Mesenteric fat pad (tissue), 1 donor: ENCODE results near the gene TTC12. TPM values are rescaled to one million over a fixed set of nuclear protein-coding genes. Genes with fewer than 3 reads are reported as not detected.

Experiments used
- DNase-seq: peaks from one replicate; pipeline ENCODE4 v3.0.0-alpha.2; 2020; ENCODE audit warnings: low spot score
- total RNA-seq: library from RNA; stranded (reverse); fragmentation: NEBNext Ultra II Directional; extraction: Animal tissue kit (Norgen Biotek cat#: 25700); gene quantifications from one replicate; pipeline ENCODE4 v1.2.1, GENCODE V29; 2021
- donor health status: DM: yes; HTN: yes; CAD: no.

TTC12 gene
- total RNA-seq, 1 donor from 2014 or later = 2.7 TPM

DNA sequence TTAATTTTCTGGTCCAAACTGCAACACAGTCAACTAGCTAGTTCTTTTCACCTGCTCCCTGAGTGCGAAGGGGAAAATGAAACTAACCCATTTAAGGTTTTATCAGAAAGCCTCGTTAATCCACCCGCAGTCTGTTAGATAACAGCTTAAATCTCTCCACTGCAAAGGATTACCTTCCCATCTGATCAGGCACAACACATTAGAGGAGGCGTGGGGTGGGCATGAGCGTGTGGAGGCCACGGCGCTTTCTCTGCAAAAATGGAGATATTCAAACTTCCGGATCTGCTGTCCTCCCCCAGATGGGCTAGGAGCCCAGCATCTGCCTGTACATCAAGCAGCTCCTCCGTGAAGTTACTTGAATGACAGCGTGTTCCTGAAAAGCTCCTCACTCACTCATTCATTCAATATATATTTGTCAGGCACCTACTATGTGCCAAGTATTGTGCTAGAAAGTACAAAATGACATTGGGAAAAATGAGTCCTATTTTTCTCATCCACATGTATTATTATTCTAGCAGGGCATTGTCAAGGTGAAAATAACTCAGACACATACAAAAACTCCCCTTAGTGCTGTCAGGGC lies 59.7 kb downstream of the TTC12 start:
- no peak for DNase-seq

DNA sequence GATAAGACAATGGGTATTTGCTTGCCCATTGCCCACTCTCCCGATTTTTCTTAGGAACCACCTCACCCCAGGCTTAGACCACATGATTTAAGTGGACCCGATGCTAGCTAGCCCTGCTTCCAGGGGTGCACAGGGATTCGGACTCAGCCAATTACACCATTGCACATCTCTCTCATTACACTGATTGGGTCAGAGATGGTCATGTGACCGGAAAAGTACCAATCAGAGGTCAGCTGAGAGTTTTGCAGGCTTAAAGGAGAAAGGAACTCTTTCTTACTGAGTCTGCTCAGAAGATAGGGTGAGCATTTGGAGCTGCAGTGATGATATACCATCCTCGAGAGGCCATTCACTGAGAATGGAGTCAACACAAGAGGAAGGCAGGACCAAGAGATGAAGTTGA lies 61.0 kb downstream of the TTC12 start:
- DNase-seq = no peak

DNA sequence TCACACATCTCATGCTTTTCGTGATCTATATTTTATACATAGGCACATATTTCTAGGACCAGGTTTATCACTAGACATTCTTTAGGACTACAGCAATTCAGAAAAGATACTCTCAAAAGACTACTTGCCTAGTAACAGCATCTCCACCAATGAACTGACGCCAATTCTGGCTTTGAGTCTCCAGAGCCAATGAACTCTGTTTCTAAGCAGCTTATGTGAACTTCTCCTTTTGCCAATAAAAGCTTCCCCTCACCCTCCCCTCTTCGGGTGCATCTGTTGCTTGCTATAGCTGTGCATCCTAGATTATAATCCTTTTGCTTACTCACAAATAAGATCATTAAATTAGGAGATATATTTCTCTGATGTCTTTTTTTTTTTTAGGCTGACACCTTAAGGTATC lies 61.8 kb downstream of the TTC12 start:
- no peak for DNase-seq

DNA sequence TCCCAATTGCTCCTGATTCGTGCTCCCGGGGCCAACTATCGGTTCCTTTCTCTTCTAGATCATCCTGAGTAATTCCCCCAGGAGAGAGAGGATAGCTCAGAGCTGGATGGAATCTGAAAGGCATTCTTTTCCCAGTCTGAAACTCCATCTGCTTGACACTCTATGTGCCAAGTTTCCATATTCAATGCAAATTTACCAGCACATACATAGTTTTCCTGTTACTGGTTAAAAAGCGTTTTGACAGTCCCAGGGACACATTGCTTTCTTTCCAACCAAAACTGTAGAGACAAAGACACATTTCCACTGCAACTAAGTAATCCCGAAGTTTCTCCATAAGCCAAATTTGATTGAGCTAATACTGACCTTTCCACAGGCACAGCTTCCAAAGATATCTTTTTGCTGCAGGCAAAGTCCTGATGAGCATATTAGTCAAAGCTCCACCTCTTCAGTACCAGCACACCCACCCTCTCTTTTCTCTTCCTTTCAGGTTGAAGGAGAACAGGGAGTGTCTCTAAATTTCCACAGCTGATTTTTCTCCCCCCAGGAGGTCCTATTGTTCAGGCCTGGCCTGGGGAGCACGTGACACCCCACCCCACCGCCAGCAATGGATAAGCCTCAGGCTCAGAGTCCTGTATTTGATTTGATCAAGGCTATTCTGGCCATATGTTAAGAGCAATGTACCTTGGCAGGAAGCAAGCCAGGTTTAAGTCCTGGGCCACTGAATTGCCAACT lies 63.5 kb downstream of the TTC12 start:
- DNase-seq = no peak

DNA sequence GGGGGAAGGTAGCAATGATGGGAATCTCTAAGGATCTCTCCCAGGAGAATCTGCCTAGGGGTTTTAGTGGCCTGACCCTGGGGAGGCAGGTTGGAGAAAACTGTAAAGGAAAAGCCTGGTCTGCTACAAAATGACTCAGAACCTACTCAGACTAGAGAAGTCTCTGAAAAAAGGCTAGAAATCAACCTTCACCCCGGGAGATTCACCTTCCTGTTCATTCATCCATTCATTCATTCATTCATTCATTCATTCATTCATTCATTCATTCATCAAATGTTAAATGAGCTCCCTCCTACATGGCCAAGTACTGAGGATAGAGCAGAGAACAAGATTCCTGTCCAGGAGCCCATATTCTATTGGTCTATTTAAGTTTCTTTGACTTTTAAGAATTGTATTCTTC lies 64.3 kb downstream of the TTC12 start:
- DNase-seq = no peak

DNA sequence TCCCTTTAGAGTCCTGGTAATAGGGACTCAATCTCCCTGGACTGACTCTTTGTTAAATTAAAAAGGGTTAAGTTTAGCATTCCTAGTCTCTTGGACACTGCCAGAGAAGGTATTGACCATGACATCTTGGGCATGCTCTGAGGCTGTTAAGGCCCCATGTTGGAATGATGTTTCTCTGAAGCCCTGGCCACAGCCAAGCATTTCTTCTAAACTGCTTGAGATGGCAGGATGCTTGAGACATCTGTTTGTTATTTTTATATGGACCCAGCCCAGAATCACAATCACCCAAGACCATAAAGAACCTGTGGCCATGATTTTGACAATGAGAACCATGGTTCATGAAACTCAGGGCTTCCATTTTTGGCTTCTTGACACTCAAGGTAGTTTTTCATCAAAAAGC lies 67.7 kb downstream of the TTC12 start:
- DNase-seq = no peak

DNA sequence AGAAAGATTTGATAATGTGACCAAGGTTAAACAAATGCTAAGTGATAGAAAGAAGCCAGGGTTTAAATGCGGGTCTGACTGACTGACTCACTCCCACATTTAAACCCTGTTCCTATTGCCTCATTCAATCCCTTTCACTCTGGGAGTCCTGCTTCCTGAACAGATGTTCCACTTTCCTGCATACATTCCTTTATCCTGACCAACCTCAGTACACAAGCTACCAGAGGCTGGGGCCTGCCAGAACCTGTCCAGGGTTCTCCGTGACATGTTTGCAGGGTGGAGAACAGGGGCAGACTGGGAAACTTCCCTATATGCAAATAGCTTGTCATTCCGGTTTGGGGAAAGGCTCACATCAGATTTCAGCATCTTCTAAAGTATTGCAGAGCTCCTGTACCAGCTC lies 70.2 kb downstream of the TTC12 start:
- DNase-seq = no peak

DNA sequence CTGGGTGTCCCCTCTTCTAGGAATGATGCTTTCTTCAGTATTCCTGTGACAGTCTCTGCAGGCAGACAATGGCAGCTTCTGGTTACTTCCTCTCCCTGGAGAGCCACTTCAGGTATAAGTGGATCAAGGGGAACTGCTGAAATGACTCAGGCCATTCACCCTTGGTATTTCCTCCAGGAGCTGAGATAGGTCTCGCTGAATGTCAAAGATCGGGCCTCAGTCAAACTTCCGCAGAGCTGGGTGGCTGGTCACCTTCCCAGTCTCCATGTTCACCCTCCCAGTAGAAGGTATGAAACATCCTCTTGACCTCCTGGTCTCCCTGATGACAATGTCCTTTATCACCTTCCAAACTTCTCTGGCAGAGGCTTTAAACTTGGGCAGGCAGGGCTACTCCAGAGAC lies 71.4 kb downstream of the TTC12 start:
- DNase-seq = no peak

DNA sequence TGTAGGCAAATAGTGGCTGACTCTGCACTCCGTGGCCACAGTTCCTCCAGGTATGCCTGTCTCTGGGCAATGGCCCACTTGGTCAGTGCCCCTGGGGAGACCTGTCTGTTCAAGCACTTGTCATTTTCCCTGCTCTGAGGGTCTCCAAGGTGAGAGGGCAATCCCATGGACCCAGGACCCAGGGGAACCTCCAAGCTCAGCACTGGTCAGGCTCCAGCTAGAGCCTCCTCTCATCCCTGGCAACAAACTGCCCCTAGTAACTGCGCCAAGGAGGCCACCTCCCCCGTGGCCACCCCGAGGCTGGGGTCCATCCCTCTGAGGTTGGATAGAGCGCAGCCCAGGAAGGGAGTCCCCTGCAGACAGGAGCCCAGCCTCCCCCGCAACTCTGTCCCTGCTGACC lies 72.5 kb downstream of the TTC12 start:
- DNase-seq = no peak

DNA sequence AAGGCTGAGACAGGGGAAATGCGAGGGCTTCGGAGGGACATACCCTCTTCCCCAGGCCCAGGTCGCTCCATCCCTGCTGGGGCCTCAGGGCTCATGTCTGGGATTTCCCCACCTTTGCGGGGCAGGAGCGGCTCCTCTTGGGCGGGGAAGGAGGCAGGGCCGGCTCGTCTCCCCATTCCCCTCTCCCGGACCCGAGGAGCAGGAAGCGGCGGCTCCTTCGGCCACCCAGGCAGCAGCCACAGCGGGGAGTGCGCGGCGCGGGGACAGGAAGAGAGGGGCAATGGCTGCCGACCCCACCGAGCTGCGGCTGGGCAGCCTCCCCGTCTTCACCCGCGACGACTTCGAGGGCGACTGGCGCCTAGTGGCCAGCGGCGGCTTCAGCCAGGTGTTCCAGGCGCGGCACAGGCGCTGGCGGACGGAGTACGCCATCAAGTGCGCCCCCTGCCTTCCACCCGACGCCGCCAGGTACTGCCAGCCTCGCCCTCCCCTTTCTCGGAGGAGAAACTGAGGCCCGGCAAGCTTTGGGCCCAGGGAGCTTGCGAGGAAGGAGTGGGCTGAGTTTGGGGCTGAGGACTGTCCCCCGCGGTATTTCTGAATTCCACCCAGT lies 73.3 kb downstream of the TTC12 start, which contains the start of gene ANKK1:
TSS of gene ANKK1 (plus strand) at position 175 of the 607 bp plus-strand sequence. CDS start at position 281, 106 bp downstream.
- DNase-seq = no peak

DNA sequence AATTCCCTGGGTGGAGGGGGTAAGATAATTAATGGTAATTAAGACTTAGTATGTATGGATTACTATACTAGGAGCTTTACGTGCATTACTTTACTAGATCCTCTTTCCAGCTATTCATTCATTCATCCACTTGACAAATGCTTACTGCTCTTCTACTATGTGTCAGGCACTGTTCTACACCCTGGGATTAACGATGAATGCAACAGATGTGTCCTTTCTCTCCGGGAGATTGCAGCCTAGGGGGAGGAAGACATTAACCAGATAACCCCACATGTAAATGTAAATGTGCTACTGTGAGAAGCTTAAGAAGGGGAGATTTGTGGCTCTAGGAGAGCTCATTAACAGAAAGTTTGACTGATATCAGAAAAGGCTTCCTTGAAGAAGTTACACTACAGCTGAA lies 74.9 kb downstream of the TTC12 start:
- DNase-seq = no peak

DNA sequence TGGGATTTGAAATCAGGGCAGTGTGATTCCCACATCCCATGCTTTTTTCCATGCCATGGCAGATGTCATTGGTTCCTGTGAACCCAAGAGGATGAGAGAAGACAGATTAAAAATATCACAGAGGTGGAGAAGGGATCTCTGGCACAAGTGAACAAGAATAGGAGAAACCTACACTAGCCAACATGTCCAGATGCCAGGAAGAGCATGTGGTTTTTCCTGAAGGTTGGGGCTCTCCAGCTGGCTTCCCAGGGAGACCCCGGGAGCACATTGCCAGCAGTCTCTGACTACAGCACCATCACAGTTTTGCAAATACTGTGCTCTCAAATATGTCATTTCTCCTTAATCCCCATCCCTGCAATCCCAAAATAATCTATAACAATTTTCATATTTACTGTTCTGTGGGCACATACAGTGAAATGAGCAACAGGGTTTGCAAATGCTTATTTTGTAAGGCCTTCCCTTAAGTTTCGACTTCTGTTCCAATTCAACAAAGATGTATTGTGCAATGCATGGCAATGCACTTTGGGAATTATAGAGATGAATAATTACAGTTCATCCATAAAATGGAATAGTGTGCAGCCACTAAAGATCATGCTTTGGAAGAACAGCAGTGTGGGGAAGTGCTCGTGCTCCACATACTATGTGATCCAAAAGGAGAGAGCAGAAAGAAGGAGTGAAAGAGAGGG lies 78.0 kb downstream of the TTC12 start:
- no peak for DNase-seq

DNA sequence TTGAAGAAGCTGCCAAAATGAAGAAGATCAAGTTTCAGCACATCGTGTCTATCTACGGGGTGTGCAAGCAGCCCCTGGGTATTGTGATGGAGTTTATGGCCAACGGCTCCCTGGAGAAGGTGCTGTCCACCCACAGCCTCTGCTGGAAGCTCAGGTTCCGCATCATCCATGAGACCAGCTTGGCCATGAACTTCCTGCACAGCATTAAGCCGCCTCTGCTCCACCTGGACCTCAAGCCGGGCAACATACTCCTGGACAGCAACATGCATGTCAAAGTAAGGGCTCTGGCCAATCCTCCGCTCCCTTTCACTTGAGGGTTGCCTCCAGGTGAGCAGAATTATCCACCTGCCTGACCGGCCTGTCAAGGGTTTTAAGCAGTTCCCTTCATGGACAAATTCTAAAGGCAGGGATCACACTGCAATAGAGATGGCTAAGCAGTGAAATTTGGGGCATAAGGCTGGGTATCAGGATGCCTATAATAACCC lies 79.2 kb downstream of the TTC12 start:
- DNase-seq = no peak

DNA sequence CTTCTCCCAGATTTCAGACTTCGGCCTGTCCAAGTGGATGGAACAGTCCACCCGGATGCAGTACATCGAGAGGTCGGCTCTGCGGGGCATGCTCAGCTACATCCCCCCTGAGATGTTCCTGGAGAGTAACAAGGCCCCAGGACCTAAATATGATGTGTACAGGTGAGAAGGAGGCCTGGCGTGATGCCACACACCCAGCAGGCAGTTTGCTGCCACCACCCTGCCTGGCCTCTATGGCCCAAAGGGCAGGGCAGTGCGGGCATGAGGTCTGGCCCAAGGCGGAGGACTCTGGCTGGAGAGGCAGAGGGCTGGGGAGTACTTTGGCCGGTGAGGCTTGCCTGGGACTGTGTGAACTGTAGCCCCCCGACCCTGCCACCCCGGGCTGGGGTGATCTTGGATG lies 80.5 kb downstream of the TTC12 start:
- DNase-seq = no peak

DNA sequence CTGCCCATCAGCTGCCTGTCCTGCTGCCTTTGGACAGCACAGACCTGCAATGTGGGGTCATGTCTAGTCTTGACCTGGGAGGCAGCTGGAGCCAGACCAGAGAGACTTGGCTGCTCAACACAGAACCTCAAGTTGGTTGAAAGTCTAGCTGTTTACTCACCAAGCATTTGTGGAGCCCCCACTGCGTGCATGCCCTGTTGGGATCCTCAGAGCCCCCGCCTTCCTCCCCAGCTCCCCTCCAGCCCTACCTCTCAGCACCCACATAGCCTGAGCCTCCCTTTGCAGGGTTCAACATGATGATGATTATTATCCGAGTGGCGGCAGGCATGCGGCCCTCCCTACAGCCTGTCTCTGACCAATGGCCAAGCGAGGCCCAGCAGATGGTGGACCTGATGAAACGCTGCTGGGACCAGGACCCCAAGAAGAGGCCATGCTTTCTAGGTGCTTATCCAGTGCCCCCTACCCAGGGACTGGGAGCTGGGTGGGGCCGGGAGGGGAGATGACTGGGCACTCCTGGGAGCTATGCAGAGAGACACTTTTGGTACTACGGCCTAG lies 81.5 kb downstream of the TTC12 start:
- DNase-seq = no peak

DNA sequence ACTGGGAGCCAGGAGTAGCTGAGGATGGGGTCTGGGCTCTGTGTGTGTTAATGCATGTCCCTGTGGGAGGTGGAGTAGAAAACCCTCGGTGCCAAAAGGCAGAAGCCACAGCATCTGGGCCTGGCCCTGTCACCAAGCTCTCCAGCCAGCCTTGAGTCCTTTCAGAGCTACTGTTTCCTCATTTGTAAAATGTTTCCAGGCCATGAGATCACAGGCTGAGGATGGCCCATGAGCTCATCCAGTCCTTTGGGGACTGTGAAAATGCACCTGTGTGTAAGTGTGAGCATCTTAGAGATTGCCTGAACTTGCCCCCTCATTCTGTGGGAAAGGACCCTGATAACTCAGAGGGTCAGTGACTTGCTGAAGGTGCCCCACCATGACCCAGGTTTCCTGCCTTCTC lies 82.3 kb downstream of the TTC12 start:
- DNase-seq = no peak

DNA sequence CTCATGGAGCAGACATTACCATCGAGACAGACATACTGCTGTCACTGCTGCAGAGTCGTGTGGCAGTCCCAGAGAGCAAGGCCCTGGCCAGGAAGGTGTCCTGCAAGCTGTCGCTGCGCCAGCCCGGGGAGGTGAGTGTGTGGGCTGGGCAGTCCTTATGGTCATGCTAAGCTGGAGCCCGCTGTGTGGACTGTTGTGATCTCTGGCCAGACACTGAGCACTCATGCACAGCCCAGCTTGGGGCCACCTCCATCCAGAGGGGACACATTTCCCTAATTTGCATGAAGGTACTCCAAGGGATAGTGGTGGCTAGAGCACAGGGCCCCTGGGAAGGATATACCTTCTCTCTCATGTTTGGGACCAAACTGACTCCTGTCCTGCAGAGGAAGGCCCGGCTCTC lies 82.8 kb downstream of the TTC12 start:
- DNase-seq = no peak

DNA sequence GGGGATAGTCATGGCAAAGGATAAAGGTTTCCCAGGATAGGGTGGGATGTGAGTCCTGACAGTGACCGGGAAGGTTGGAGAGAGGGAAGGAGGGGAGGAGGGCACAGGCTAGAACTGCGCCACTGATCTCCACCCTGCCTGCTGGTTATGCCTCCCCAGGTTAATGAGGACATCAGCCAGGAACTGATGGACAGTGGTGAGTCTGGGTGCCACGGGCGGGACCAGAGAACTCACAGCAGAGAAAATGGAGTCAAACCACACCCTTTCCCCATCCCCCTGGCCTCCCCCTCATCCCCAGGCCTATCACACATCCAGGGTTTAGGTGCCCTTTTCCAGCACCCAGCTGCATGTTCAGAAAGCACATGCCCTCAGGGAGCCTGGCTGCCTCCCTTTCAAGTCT lies 83.4 kb downstream of the TTC12 start:
- DNase-seq = no peak

DNA sequence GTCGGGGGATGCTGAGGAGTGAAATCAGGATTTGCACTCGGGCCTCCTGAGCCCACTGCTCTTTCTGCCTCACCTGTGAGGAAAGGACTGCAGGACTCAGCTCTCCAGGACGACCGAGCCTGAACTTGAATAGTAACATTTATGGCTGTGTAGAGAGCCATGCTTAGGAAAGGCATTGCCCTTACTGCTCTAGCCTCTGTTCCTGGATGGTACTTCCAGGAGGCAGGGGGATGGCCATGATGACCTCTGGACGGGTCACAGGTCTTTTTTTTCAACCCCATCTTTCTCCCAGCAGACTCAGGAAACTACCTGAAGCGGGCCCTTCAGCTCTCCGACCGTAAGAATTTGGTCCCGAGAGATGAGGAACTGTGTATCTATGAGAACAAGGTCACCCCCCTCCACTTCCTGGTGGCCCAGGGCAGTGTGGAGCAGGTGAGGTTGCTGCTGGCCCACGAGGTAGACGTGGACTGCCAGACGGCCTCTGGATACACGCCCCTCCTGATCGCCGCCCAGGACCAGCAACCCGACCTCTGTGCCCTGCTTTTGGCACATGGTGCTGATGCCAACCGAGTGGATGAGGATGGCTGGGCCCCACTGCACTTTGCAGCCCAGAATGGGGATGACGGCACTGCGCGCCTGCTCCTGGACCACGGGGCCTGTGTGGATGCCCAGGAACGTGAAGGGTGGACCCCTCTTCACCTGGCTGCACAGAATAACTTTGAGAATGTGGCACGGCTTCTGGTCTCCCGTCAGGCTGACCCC lies 84.5 kb downstream of the TTC12 start:
- no peak for DNase-seq

DNA sequence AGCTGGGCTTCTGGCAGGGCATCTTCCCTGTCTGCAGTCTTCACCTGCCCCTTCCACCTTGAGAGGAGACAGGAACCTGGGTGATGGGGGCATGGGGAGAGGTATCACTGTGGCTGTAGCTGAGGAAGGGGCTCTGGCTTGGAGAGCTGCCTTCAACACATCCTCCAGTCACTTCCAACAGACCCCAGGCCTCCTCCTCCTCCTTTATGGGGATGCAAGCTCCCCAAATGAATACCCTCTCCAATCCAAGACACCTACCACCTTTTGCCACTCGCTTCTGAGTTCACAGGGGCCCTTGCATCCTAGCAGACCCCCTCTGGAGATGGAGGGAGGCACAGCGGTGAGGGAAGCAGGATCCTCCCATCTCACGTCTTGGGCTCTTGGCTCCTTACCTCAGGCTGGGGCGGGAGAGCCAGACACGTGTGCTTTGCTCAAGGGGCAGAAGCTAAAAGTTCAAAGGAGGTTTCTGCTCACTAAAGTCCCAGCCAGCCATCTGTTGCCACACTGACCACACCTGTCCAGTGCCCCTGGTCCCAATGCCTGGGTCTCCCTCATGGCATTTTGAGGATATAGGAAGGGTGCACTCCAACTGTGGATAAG lies 86.3 kb downstream of the TTC12 start:
- DNase-seq = no peak

DNA sequence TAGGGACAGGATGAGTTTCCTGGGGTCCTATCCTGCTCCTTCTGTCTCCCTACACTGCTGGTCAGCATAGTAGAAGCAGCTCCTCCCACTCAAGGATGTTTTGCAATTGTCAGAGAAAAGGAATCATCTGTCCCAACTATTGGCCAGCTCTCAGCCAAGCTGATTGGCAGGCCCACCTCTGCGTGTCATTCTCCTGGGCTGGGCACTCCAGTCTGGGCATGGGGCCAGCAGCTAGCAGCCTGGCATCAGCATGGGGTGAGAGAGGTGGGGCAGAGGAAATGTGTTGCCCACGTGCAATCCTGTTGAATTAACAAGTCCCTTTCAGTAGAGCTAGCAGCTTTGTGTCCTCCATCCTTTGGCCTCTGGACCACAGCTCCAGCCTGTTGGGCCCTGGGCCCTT lies 87.3 kb downstream of the TTC12 start:
- no peak for DNase-seq
